HEK293 (cell line): Measurements from ENCODE around the gene EEFSEC.

Experiments used
- CTCF ChIA-PET: fragments of 350-600 bp; formaldehyde crosslinking; extraction: SDS; loops from one replicate; lab custom pipeline; 2021; ENCODE audit warnings: antibody characterized with exemption; lab: Yijun Ruan, JAX
- POLR2A ChIA-PET: fragments of 300-600 bp; formaldehyde crosslinking; extraction: SDS; loops from one replicate; lab custom pipeline; 2020; ENCODE audit warnings: antibody characterized with exemption, inconsistent platforms; lab: Yijun Ruan, JAX
- H3K27ac ChIP-seq: fragments of 200-500 bp; sonication (Bioruptor generic); 2 replicates; pipeline ENCODE4 v1.5.1; 2014; ENCODE audit warnings: low read depth, low read length, control low read depth, inconsistent platforms; ENCODE audit errors: extremely low read depth
- H3K36me3 ChIP-seq, 2 experiments: fragments of 200-500 bp in 1 of 2; sonication (Bioruptor generic) in 1 of 2; 1 replicate in 1 of 2; 2 replicates in 1 of 2; pipeline ENCODE4 v1.5.1; 2014 to 2017; ENCODE audit warnings: inconsistent platforms in 2 of 2, low read length in 2 of 2; ENCODE audit not compliant: control insufficient read depth in 2 of 2, insufficient read depth in 1 of 2
- H3K4me1 ChIP-seq: fragments of 200-500 bp; sonication (Bioruptor generic); 2 replicates; pipeline ENCODE4 v1.5.1; 2014; ENCODE audit warnings: mild to moderate bottlenecking, low read length, inconsistent platforms; ENCODE audit not compliant: control insufficient read depth, insufficient read depth
- H3K4me3 ChIP-seq: 2 replicates; pipeline ENCODE4 v1.5.1; 2011; ENCODE audit warnings: low read depth, mild to moderate bottlenecking, control low read depth, low read length, moderate library complexity
- H3K9me3 ChIP-seq: fragments of 200-500 bp; sonication (Bioruptor generic); 2 replicates; pipeline ENCODE4 v1.5.1; 2014; ENCODE audit warnings: low read depth, low read length, inconsistent platforms; ENCODE audit not compliant: control insufficient read depth, insufficient read depth
- MYNN ChIP-seq: fragments of 450-650 bp; formaldehyde crosslinking; IDR thresholded peaks from 2 replicates; pipeline ENCODE4 v1.5.1; 2016; ENCODE audit warnings: missing biosample characterization, missing genetic modification characterization, borderline replicate concordance
- SETDB1 ChIP-seq: IDR thresholded peaks from one replicate; pipeline ENCODE4 v1.6.1; 2017; ENCODE audit warnings: mild to moderate bottlenecking, low read length, moderate library complexity, mixed read lengths; ENCODE audit not compliant: insufficient read length
- TRIM28 ChIP-seq: IDR thresholded peaks from 2 replicates; pipeline ENCODE4 v1.6.1; 2011; ENCODE audit warnings: low read length, control low read depth, borderline replicate concordance
- ZBTB17 ChIP-seq: fragments of 450-650 bp; formaldehyde crosslinking; IDR thresholded peaks from 2 replicates; pipeline ENCODE4 v1.5.1; 2016; ENCODE audit warnings: missing biosample characterization, missing genetic modification characterization
- ZNF184 ChIP-seq: fragments of 450-650 bp; IDR thresholded peaks from 2 replicates; pipeline ENCODE4 v1.5.1; 2018; ENCODE audit warnings: missing biosample characterization, mild to moderate bottlenecking, missing genetic modification characterization
- ZNF221 ChIP-seq: fragments of 450-650 bp; formaldehyde crosslinking; IDR thresholded peaks from 2 replicates; pipeline ENCODE4 v1.5.1; 2017; ENCODE audit warnings: missing biosample characterization, missing genetic modification characterization, borderline replicate concordance
- ZNF37A ChIP-seq: fragments of 450-650 bp; IDR thresholded peaks from 2 replicates; pipeline ENCODE4 v1.5.1; 2018; ENCODE audit warnings: missing biosample characterization, missing genetic modification characterization
- ZNF544 ChIP-seq: fragments of 450-650 bp; formaldehyde crosslinking; IDR thresholded peaks from 2 replicates; pipeline ENCODE4 v1.5.0; 2017; ENCODE audit warnings: missing biosample characterization, missing genetic modification characterization
- ZNF600 ChIP-seq: fragments of 450-650 bp; formaldehyde crosslinking; IDR thresholded peaks from 2 replicates; pipeline ENCODE4 v1.5.1; 2016; ENCODE audit warnings: missing biosample characterization, missing genetic modification characterization
- ZNF677 ChIP-seq: fragments of 450-650 bp; IDR thresholded peaks from 2 replicates; pipeline ENCODE4 v1.5.0; 2018; ENCODE audit warnings: missing biosample characterization, mild to moderate bottlenecking, missing genetic modification characterization, moderate library complexity
- ZNF701 ChIP-seq: fragments of 450-650 bp; formaldehyde crosslinking; IDR thresholded peaks from 2 replicates; pipeline ENCODE4 v1.5.1; 2016; ENCODE audit warnings: missing biosample characterization, missing genetic modification characterization
- ZNF785 ChIP-seq: fragments of 450-650 bp; formaldehyde crosslinking; IDR thresholded peaks from 2 replicates; pipeline ENCODE4 v1.5.1; 2016; ENCODE audit warnings: missing biosample characterization, missing genetic modification characterization
- TF ChIP-seq, protein P1 (sequence below): fragments of 450-650 bp; formaldehyde crosslinking; IDR thresholded peaks from 2 replicates; pipeline ENCODE4 v1.5.1; 2016; ENCODE audit warnings: missing biosample characterization, missing genetic modification characterization
- TF ChIP-seq, protein P2 (sequence below): fragments of 450-650 bp; formaldehyde crosslinking; IDR thresholded peaks from 2 replicates; pipeline ENCODE4 v1.5.1; 2016; ENCODE audit warnings: missing biosample characterization, missing genetic modification characterization
- TF ChIP-seq, protein P3 (sequence below): fragments of 450-650 bp; formaldehyde crosslinking; IDR thresholded peaks from 2 replicates; pipeline ENCODE4 v1.5.0; 2017; ENCODE audit warnings: missing biosample characterization, missing genetic modification characterization, borderline replicate concordance
- TF ChIP-seq, protein P4 (sequence below): fragments of 450-650 bp; formaldehyde crosslinking; IDR thresholded peaks from 2 replicates; pipeline ENCODE4 v1.5.1; 2016; ENCODE audit warnings: missing biosample characterization, missing genetic modification characterization
- TF ChIP-seq, protein P5 (sequence below): fragments of 450-650 bp; formaldehyde crosslinking; IDR thresholded peaks from 2 replicates; pipeline ENCODE4 v1.5.1; 2017; ENCODE audit warnings: missing biosample characterization, missing genetic modification characterization
- TF ChIP-seq, protein P6 (sequence below): fragments of 450-650 bp; IDR thresholded peaks from 2 replicates; pipeline ENCODE4 v1.5.1; 2018; ENCODE audit warnings: missing biosample characterization, mild to moderate bottlenecking, missing genetic modification characterization
- TF ChIP-seq, protein P7 (sequence below): sonication (generic); formaldehyde crosslinking; IDR thresholded peaks from 2 replicates; pipeline ENCODE4 v1.8.1; 2022; ENCODE audit warnings: mild to moderate bottlenecking, moderate library complexity, missing genetic modification reagents

The EEFSEC gene

DNA sequence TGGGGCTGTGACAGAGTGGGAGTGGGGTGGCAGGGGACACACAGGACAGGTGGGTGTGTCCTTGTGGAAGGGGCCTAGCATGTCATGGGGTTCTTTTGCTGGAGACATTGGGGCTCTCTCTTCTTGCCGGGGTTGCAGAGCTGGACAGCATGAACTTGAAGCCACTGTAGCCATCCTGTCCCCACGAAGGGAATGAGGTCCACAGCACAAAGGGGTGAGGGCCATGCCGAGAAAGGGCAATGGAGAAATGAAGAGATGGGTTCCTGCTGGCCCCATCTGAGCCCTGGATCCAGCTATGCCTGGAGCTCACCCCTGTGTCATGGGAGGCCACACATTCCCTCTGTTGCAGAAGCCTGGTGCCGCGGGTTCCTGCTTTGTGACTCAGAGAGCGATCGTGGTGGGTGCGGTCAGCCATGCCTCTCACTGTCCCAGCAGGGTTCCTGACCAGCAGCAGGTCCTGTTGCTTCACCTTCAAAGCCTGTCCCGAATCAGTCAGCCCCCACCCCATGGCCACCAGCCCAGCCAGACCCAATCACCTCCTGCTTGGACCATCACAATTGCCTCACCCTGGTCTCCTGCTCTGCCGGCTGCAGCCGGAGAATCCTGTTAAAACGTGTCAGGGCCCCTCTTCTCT lies 263.4 kb downstream of the EEFSEC start (continued):
- TF ChIP-seq ZNF600 (tag by site-specific recombination) (peak; percentile 70), ZNF37A (tag by site-specific recombination) (no peak), MYNN (tag by site-specific recombination) (no peak), ZNF785 (tag by site-specific recombination) (no peak)

DNA sequence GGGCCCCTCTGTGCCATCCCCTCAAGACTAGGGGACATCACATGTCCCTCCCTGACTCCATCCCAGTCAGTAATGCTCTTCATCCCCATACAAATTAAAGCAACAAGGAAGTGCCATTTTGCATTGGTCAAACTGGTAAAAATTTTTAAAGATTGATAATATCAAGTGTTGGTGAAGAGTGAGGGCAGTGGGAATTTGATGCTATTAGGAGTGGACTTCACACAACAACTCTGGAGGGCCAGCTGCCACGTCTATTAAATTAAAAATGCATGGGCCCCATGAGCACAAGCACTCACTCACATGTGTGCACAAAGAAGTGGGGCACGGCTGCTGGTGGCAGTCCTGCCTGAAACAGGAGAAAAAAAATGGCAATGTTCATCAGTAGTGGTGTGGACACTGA lies 265.6 kb downstream of the EEFSEC start:
- ChIA-PET POLR2A (no interaction called here), CTCF (no interaction called here)
- Histone ChIP-seq H3K4me1 (no peaks in the 10 kb centered on the region), H3K27ac (no peak overlapping the region), H3K4me3 (no peak overlapping the region), H3K36me3 (no peaks in the 10 kb centered on the region), H3K9me3 (no peaks in the 10 kb centered on the region)
- TF ChIP-seq, protein P1, sequence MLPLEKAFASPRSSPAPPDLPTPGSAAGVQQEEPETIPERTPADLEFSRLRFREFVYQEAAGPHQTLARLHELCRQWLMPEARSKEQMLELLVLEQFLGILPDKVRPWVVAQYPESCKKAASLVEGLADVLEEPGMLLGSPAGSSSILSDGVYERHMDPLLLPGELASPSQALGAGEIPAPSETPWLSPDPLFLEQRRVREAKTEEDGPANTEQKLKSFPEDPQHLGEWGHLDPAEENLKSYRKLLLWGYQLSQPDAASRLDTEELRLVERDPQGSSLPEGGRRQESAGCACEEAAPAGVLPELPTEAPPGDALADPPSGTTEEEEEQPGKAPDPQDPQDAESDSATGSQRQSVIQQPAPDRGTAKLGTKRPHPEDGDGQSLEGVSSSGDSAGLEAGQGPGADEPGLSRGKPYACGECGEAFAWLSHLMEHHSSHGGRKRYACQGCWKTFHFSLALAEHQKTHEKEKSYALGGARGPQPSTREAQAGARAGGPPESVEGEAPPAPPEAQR (tag by site-specific recombination), result no peak
- TF ChIP-seq, protein P2, sequence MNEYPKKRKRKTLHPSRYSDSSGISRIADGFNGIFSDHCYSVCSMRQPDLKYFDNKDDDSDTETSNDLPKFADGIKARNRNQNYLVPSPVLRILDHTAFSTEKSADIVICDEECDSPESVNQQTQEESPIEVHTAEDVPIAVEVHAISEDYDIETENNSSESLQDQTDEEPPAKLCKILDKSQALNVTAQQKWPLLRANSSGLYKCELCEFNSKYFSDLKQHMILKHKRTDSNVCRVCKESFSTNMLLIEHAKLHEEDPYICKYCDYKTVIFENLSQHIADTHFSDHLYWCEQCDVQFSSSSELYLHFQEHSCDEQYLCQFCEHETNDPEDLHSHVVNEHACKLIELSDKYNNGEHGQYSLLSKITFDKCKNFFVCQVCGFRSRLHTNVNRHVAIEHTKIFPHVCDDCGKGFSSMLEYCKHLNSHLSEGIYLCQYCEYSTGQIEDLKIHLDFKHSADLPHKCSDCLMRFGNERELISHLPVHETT (tag by site-specific recombination), result no peak
- TF ChIP-seq ZNF184 (tag by site-specific recombination), result peak; percentile 98
- TF ChIP-seq, protein P3, sequence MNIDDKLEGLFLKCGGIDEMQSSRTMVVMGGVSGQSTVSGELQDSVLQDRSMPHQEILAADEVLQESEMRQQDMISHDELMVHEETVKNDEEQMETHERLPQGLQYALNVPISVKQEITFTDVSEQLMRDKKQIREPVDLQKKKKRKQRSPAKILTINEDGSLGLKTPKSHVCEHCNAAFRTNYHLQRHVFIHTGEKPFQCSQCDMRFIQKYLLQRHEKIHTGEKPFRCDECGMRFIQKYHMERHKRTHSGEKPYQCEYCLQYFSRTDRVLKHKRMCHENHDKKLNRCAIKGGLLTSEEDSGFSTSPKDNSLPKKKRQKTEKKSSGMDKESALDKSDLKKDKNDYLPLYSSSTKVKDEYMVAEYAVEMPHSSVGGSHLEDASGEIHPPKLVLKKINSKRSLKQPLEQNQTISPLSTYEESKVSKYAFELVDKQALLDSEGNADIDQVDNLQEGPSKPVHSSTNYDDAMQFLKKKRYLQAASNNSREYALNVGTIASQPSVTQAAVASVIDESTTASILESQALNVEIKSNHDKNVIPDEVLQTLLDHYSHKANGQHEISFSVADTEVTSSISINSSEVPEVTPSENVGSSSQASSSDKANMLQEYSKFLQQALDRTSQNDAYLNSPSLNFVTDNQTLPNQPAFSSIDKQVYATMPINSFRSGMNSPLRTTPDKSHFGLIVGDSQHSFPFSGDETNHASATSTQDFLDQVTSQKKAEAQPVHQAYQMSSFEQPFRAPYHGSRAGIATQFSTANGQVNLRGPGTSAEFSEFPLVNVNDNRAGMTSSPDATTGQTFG (tag by site-specific recombination), result no peak

DNA sequence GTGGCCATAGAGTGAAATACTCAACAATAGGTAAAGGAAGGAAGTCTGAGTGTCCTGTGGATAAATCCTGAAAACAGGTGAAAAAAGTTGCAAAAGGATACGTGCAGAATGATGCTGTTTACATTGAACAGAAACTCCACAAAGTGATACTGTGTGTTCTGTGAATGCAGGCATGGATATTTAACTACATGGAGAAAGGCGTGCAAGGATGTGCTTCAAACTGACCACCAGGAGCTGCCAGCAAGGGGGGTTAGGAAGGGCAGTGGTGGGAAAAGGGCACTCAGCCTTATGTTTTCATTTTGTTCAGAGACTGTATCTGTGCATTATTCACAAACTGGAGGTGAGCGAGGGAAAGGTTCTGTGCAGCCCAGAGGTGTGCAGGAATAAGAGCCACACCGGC lies 266.0 kb downstream of the EEFSEC start:
- ChIA-PET CTCF (no interaction called here), POLR2A (no interaction called here)
- no peaks in the 10 kb centered on the region for H3K36me3 ChIP-seq
- no peak overlapping the region for H3K4me3 ChIP-seq
- H3K9me3 ChIP-seq, result no peaks in the 10 kb centered on the region
- H3K27ac ChIP-seq, result no peak overlapping the region
- H3K4me1 ChIP-seq, result no peaks in the 10 kb centered on the region
- peak; percentile 55; the same call in 1 of the 2 replicates for TF ChIP-seq TRIM28
- TF ChIP-seq, protein P4, sequence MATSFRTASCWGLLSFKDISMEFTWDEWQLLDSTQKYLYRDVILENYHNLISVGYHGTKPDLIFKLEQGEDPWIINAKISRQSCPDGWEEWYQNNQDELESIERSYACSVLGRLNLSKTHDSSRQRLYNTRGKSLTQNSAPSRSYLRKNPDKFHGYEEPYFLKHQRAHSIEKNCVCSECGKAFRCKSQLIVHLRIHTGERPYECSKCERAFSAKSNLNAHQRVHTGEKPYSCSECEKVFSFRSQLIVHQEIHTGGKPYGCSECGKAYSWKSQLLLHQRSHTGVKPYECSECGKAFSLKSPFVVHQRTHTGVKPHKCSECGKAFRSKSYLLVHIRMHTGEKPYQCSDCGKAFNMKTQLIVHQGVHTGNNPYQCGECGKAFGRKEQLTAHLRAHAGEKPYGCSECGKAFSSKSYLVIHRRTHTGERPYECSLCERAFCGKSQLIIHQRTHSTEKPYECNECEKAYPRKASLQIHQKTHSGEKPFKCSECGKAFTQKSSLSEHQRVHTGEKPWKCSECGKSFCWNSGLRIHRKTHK (tag by site-specific recombination), result no peak
- TF ChIP-seq SETDB1, result peak; percentile 56

DNA sequence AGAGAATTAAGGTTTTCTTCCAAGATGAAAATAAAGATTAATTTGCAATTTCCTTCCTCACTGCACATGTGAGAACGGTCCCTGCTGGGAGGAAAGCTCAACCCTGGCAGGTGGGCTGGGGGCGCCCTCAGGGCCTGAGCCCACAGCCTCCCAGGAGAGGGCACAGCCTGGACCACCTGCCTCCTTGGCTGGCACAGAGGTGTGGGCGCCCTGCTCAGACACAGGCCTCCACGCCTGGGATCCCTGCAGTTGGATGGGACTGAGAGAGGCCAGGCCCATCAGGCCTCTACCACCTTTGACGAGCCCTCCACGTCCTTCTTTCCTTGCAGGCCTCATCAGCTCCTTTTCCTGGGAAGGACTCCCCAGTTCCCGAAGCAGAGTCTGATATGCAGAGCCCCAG lies 267.0 kb downstream of the EEFSEC start:
- POLR2A ChIA-PET, result no interaction called here
- Histone ChIP-seq H3K27ac (no peak overlapping the region), H3K4me3 (no peak overlapping the region), H3K4me1 (no peaks in the 10 kb centered on the region), H3K9me3 (no peaks in the 10 kb centered on the region), H3K36me3 (no peaks in the 10 kb centered on the region)
- CTCF ChIA-PET, result no interaction called here
- no peak for TF ChIP-seq ZNF701 (tag by site-specific recombination)
- no peak for TF ChIP-seq ZNF221 (tag by site-specific recombination)
- TF ChIP-seq, protein P5, sequence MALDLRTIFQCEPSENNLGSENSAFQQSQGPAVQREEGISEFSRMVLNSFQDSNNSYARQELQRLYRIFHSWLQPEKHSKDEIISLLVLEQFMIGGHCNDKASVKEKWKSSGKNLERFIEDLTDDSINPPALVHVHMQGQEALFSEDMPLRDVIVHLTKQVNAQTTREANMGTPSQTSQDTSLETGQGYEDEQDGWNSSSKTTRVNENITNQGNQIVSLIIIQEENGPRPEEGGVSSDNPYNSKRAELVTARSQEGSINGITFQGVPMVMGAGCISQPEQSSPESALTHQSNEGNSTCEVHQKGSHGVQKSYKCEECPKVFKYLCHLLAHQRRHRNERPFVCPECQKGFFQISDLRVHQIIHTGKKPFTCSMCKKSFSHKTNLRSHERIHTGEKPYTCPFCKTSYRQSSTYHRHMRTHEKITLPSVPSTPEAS, result no peak
- no peak for TF ChIP-seq ZNF677
- no peak for TF ChIP-seq ZBTB17 (tag by site-specific recombination)
- TF ChIP-seq, protein P6, sequence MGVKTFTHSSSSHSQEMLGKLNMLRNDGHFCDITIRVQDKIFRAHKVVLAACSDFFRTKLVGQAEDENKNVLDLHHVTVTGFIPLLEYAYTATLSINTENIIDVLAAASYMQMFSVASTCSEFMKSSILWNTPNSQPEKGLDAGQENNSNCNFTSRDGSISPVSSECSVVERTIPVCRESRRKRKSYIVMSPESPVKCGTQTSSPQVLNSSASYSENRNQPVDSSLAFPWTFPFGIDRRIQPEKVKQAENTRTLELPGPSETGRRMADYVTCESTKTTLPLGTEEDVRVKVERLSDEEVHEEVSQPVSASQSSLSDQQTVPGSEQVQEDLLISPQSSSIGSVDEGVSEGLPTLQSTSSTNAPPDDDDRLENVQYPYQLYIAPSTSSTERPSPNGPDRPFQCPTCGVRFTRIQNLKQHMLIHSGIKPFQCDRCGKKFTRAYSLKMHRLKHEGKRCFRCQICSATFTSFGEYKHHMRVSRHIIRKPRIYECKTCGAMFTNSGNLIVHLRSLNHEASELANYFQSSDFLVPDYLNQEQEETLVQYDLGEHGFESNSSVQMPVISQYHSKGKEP (tag by site-specific recombination), result no peak
- TF ChIP-seq, protein P7, sequence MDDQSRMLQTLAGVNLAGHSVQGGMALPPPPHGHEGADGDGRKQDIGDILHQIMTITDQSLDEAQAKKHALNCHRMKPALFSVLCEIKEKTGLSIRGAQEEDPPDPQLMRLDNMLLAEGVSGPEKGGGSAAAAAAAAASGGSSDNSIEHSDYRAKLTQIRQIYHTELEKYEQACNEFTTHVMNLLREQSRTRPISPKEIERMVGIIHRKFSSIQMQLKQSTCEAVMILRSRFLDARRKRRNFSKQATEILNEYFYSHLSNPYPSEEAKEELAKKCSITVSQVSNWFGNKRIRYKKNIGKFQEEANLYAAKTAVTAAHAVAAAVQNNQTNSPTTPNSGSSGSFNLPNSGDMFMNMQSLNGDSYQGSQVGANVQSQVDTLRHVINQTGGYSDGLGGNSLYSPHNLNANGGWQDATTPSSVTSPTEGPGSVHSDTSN, result no peak
- TF ChIP-seq ZNF544 (tag by site-specific recombination), result no peak
